GM19328 (cell line): ENCODE measurements around the gene TBXAS1.

ENCODE experiments used
- ATAC-seq: cut with Tn5 transposase; IDR thresholded peaks from one replicate; pipeline ENCODE4 v1.9.1; 2021; ENCODE audit warnings: mild to moderate bottlenecking, moderate library complexity; ENCODE audit not compliant: unreplicated experiment

TBXAS1 gene

GRCh38 chr7:139942636-139943035 is 113.6 kb downstream of the TBXAS1 start:
- ATAC-seq: no peak

GRCh38 chr7:139943401-139943800 is 114.3 kb downstream of the TBXAS1 start:
- ATAC-seq: no peak

- ATAC-seq: no peak
These were observed 115.2 kb downstream of the TBXAS1 start for GRCh38 chr7:139944248-139944647.

- ATAC-seq: no peak
These were observed 117.5 kb downstream of the TBXAS1 start for GRCh38 chr7:139946533-139946932.

GRCh38 chr7:139947021-139947420 is 118.0 kb downstream of the TBXAS1 start:
- no peak for ATAC-seq

GRCh38 chr7:139948167-139948566 is 119.1 kb downstream of the TBXAS1 start:
- ATAC-seq: no peak

- ATAC-seq: no peak
These were observed 119.7 kb downstream of the TBXAS1 start for GRCh38 chr7:139948587-139949335.

- ATAC-seq: no peak
These were observed 120.6 kb downstream of the TBXAS1 start for GRCh38 chr7:139949629-139950028.

GRCh38 chr7:139950881-139951525 is 121.9 kb downstream of the TBXAS1 start:
- no peak for ATAC-seq

GRCh38 chr7:139953229-139953628 is 124.2 kb downstream of the TBXAS1 start:
- ATAC-seq: no peak

GRCh38 chr7:139955109-139955820 is 126.2 kb downstream of the TBXAS1 start:
- no peak for ATAC-seq

GRCh38 chr7:139958599-139959284 is 129.7 kb downstream of the TBXAS1 start:
- ATAC-seq: no peak

- ATAC-seq: no peak
These were observed 130.2 kb downstream of the TBXAS1 start for GRCh38 chr7:139959285-139959628.

- no peak for ATAC-seq
These were observed 130.7 kb downstream of the TBXAS1 start for GRCh38 chr7:139959718-139960117.

GRCh38 chr7:139960157-139960556 is 131.1 kb downstream of the TBXAS1 start:
- ATAC-seq: no peak

GRCh38 chr7:139965942-139966628 is 137.0 kb downstream of the TBXAS1 start:
- no peak for ATAC-seq

GRCh38 chr7:139966949-139967348 is 137.9 kb downstream of the TBXAS1 start:
- ATAC-seq: no peak

GRCh38 chr7:139968931-139969330 is 139.9 kb downstream of the TBXAS1 start:
- no peak for ATAC-seq

GRCh38 chr7:139972029-139972428 is 143.0 kb downstream of the TBXAS1 start:
- ATAC-seq: no peak

- ATAC-seq: no peak
These were observed 144.3 kb downstream of the TBXAS1 start for GRCh38 chr7:139973101-139974050.
